Measurements from ENCODE around the gene RNF208. TPM values are rescaled to one million over a fixed set of nuclear protein-coding genes. Genes with fewer than 3 reads are reported as not detected.

Gene RNF208
- total and polyA plus RNA-seq, 10 of the 15 experiments (the other 5 are each of a cell fraction or from before 2014, with no cell fraction given): 0.06 to 10.7 (median 0.77) TPM

- Histone ChIP-seq H3K9me3 (replicated peaks; ENCODE audit: control insufficient read depth, insufficient read depth, low read length) (no peaks in the 10 kb centered on the region), H3K9ac (ENCODE audit: control insufficient read depth, insufficient read depth, low read length) (peak overlapping the region; percentile 28), H3K4me1 (ENCODE audit: control insufficient read depth, insufficient read depth, low read length) (peaks cover 17% of the 10 kb centered on the region), H3K27me3 (replicated peaks in 1 of 2; ENCODE audit: control insufficient read depth in 2 of 2, insufficient read depth in 2 of 2, low read length in 1 of 2) (no peaks in the 10 kb centered on the region), H3K79me2 (ENCODE audit: control insufficient read depth, insufficient read depth, low read length) (0 out of 2 replicates have a peak, but pooled peaks cover 2% of the 10 kb centered on the region), H2AFZ (ENCODE audit: control insufficient read depth, low read depth, low read length) (no peak overlapping the region), H3K4me3 (peak overlapping the region; percentile 46; the same call in 1 of the 2 replicates), H4K20me1 (ENCODE audit: control insufficient read depth, insufficient read depth) (no peaks in the 10 kb centered on the region), H3K36me3 (ENCODE audit: control insufficient read depth in 2 of 2, insufficient read depth in 2 of 2, low read length in 1 of 2) (peaks cover 6 to 18% of the 10 kb centered on the region in 2 experiments; a peak in 3 of 4 replicates), H3K27ac (ENCODE audit: control insufficient read depth, insufficient read depth) (peak overlapping the region; percentile 47), H3K4me2 (ENCODE audit: control insufficient read depth, insufficient read depth) (peak overlapping the region; percentile 68)
- RAD21 ChIA-PET (ENCODE audit: unreplicated experiment): interaction anchor here (0.8 to 1.9 kb wide), 2 partner anchors 9 to 32 kb away, joined by 3 to 5 read pairs; partner anchors contain the start of gene TOR4A
- CTCF ChIA-PET: interaction anchor here (0.9 to 2.6 kb wide), 3 partner anchors 8 to 32 kb away, joined by 3 to 11 read pairs (median 4); partner anchors contain the start of gene TOR4A
- TSS peak; percentile 39 for BruUV-seq (replicated peaks)
- peak; percentile 31 for FAIRE-seq
- 42% methylated on average over 19 of the region's 19 CpGs for WGBS (ENCODE audit: insufficient coverage, insufficient replicate concordance, low lambda C conversion rate, missing lambda C conversion rate)
- intact Hi-C loops (cut with micrococcal nuclease; ENCODE audit: unreplicated experiment): no loop called here
- POLR2A ChIA-PET: interaction anchor here (0.6 to 2.4 kb wide), 4 partner anchors 13 to 87 kb away, joined by 3 to 13 read pairs (median 3); partner anchors contain the start of genes NELFB and TPRN
- in situ Hi-C loops (cut with MboI): no loop called here
- SMC1A ChIA-PET (ENCODE audit: uncharacterized antibody, unreplicated experiment): no interaction called here
- no peak for DNase-seq (ENCODE audit: low read depth, low spot score)
- ATAC-seq: peak; percentile 53
- TF ChIP-seq MAX (IDR thresholded peaks at IDR 0.05; ENCODE audit: low read depth, low read length) (no peak), IKZF1 (conservative IDR thresholded peaks at IDR 0.05) (no peak), ZNF687 (IDR thresholded peaks at IDR 0.05) (no peak), PKNOX1 (IDR thresholded peaks at IDR 0.05) (peak; percentile 8; the same call in 1 of the 2 replicates), EZH2 (IDR thresholded peaks at IDR 0.05; ENCODE audit: borderline replicate concordance, control insufficient read depth, low read depth, low read length) (no peak), DPF2 (IDR thresholded peaks at IDR 0.05) (no peak), NKRF (conservative IDR thresholded peaks at IDR 0.05) (no peak), IKZF2 (IDR thresholded peaks at IDR 0.05) (no peak), MLLT1 (IDR thresholded peaks at IDR 0.05) (peak; percentile 48; the same call in 1 of the 2 replicates), BHLHE40 (IDR thresholded peaks at IDR 0.05; ENCODE audit: borderline replicate concordance in 1 of 2, low read depth in 2 of 2, low read length in 1 of 2) (no peak), ATF3 (IDR thresholded peaks at IDR 0.05; ENCODE audit: borderline replicate concordance, extremely low read depth, low read depth, low read length) (no peak), CBFB (IDR thresholded peaks at IDR 0.05; ENCODE audit: low read depth) (no peak), CBX5 (IDR thresholded peaks at IDR 0.05; ENCODE audit: low read depth) (no peak)
Observed at GRCh38 chr9:137268538-137269201, 46.6 kb upstream of the RNF208 start.
